ENCODE measurements around the gene PARD3B.

Gene PARD3B

GRCh38 chr2:204652063-204652462, 106.8 kb downstream of the PARD3B start:
- DNase-seq (ENCODE audit: low read depth in 2 of 2): no peak

GRCh38 chr2:204654669-204655068, 109.4 kb downstream of the PARD3B start:
- DNase-seq (ENCODE audit: low read depth in 2 of 2): no peak

GRCh38 chr2:204655101-204655500, 109.8 kb downstream of the PARD3B start:
- DNase-seq (ENCODE audit: low read depth in 2 of 2): no peak

GRCh38 chr2:204655626-204656025, 110.4 kb downstream of the PARD3B start:
- no peak for DNase-seq (ENCODE audit: low read depth in 2 of 2)

- no peak for DNase-seq (ENCODE audit: low read depth in 2 of 2)
These were observed 111.7 kb downstream of the PARD3B start for GRCh38 chr2:204657024-204657423.

GRCh38 chr2:204662956-204663355, 117.7 kb downstream of the PARD3B start:
- no peak for DNase-seq (ENCODE audit: low read depth in 2 of 2)

- DNase-seq (ENCODE audit: low read depth in 2 of 2): no peak
These were observed 118.6 kb downstream of the PARD3B start for GRCh38 chr2:204663816-204664425.

GRCh38 chr2:204664708-204665121, 119.4 kb downstream of the PARD3B start:
- DNase-seq (ENCODE audit: low read depth in 2 of 2): no peak

- no peak for DNase-seq (ENCODE audit: low read depth in 2 of 2)
These were observed 119.9 kb downstream of the PARD3B start for GRCh38 chr2:204665207-204665606.

GRCh38 chr2:204665771-204666170, 120.5 kb downstream of the PARD3B start:
- no peak for DNase-seq (ENCODE audit: low read depth in 2 of 2)

GRCh38 chr2:204667990-204668389, 122.7 kb downstream of the PARD3B start:
- no peak for DNase-seq (ENCODE audit: low read depth in 2 of 2)

GRCh38 chr2:204669382-204669781, 124.1 kb downstream of the PARD3B start:
- no peak for DNase-seq (ENCODE audit: low read depth in 2 of 2)

- DNase-seq (ENCODE audit: low read depth in 2 of 2): no peak
These were observed 124.8 kb downstream of the PARD3B start for GRCh38 chr2:204670124-204670523.

- no peak for DNase-seq (ENCODE audit: low read depth in 2 of 2)
These were observed 125.5 kb downstream of the PARD3B start for GRCh38 chr2:204670756-204671155.

GRCh38 chr2:204672772-204673171, 127.5 kb downstream of the PARD3B start:
- DNase-seq (ENCODE audit: low read depth in 2 of 2): no peak

- no peak for DNase-seq (ENCODE audit: low read depth in 2 of 2)
These were observed 128.6 kb downstream of the PARD3B start for GRCh38 chr2:204673877-204674276.

GRCh38 chr2:204678031-204678430, 132.8 kb downstream of the PARD3B start:
- no peak for DNase-seq (ENCODE audit: low read depth in 2 of 2)

- no peak for DNase-seq (ENCODE audit: low read depth in 2 of 2)
These were observed 135.3 kb downstream of the PARD3B start for GRCh38 chr2:204680576-204680975.

- no peak for DNase-seq (ENCODE audit: low read depth in 2 of 2)
These were observed 136.1 kb downstream of the PARD3B start for GRCh38 chr2:204681412-204681811.

- no peak for DNase-seq (ENCODE audit: low read depth in 2 of 2)
These were observed 138.1 kb downstream of the PARD3B start for GRCh38 chr2:204683384-204683783.

GRCh38 chr2:204686406-204686805, 141.1 kb downstream of the PARD3B start:
- DNase-seq (ENCODE audit: low read depth in 2 of 2): no peak

GRCh38 chr2:204687776-204688175, 142.5 kb downstream of the PARD3B start:
- no peak for DNase-seq (ENCODE audit: low read depth in 2 of 2)

GRCh38 chr2:204691911-204692510, 146.7 kb downstream of the PARD3B start:
- DNase-seq (ENCODE audit: low read depth in 2 of 2): no peak

- DNase-seq (ENCODE audit: low read depth in 2 of 2): no peak
These were observed 147.5 kb downstream of the PARD3B start for GRCh38 chr2:204692790-204693189.
